IMR-90 (cell line): ENCODE data around the gene OVOL3. TPM values are rescaled to one million over a fixed set of nuclear protein-coding genes. Genes with fewer than 3 reads are reported as not detected.

ENCODE experiments used
- ATAC-seq: fragments of 200-7000 bp; cut with Tn5 transposase; 2 replicates; pipeline ENCODE4 v1.9.1; 2020; ENCODE audit warnings: low read depth, mild to moderate bottlenecking, moderate library complexity
- BruUV-seq: library from RNA; stranded (reverse); fragments of 400-500 nt; replicated peaks from 2 replicates; lab custom pipeline; 2021; lab: Mats Ljungman, UMichigan
- CTCF ChIA-PET: fragments of 300-600 bp; formaldehyde crosslinking; extraction: SDS; loops from one replicate; lab custom pipeline; 2021; ENCODE audit warnings: antibody characterized with exemption; lab: Yijun Ruan, JAX
- POLR2A ChIA-PET: fragments of 300-600 bp; sonication (Branson Sonifier 250); formaldehyde crosslinking; loops from one replicate; lab custom pipeline; 2022; ENCODE audit warnings: antibody characterized with exemption; ENCODE audit not compliant: unreplicated experiment; lab: Charles Lee
- DNase-seq: peaks from one replicate; pipeline ENCODE4 v3.0.0; 2013
- H2AFZ ChIP-seq: replicated peaks from 2 replicates; pipeline ENCODE3; 2013; ENCODE audit warnings: low read length, mild to moderate bottlenecking; ENCODE audit not compliant: poor library complexity
- H2AK5ac ChIP-seq: 2 replicates; pipeline ENCODE4 v1.6.1; 2013; ENCODE audit warnings: low read depth, low read length, inconsistent platforms
- H2AK9ac ChIP-seq: replicated peaks from 2 replicates; pipeline ENCODE3; 2013; ENCODE audit warnings: mild to moderate bottlenecking, low read depth, low read length, moderate library complexity; ENCODE audit not compliant: poor library complexity
- H2BK120ac ChIP-seq: 2 replicates; pipeline ENCODE4 v1.6.1; 2013; ENCODE audit warnings: low read depth, low read length, inconsistent platforms
- H2BK15ac ChIP-seq: 3 replicates; pipeline ENCODE4 v1.6.1; 2013; ENCODE audit warnings: low read depth, low read length, inconsistent platforms
- H2BK20ac ChIP-seq: 2 replicates; pipeline ENCODE4 v1.6.1; 2013; ENCODE audit warnings: low read depth, mild to moderate bottlenecking, inconsistent platforms, low read length, moderate library complexity
- H2BK5ac ChIP-seq: 2 replicates; pipeline ENCODE4 v1.6.1; 2013; ENCODE audit warnings: mild to moderate bottlenecking, low read depth, low read length, inconsistent platforms; ENCODE audit not compliant: poor library complexity, severe bottlenecking
- H3K14ac ChIP-seq: replicated peaks from 2 replicates; pipeline ENCODE4 v1.6.1; 2013; ENCODE audit warnings: low read depth, low read length, inconsistent platforms
- H3K18ac ChIP-seq: 2 replicates; pipeline ENCODE4 v1.6.1; 2013; ENCODE audit warnings: low read depth, low read length, control low read depth
- H3K23ac ChIP-seq: 2 replicates; pipeline ENCODE4 v1.6.1; 2013; ENCODE audit warnings: low read depth, low read length, inconsistent platforms
- H3K27ac ChIP-seq: 2 replicates; pipeline ENCODE4 v1.5.1; 2013; ENCODE audit warnings: mild to moderate bottlenecking, control low read depth, low read length; ENCODE audit not compliant: insufficient read depth
- H3K27me3 ChIP-seq: 2 replicates; pipeline ENCODE4 v1.6.1; 2013; ENCODE audit warnings: low read length; ENCODE audit not compliant: control insufficient read depth, insufficient read depth
- H3K36me3 ChIP-seq: 2 replicates; pipeline ENCODE4 v1.6.1; 2013; ENCODE audit warnings: low read length, mixed read lengths; ENCODE audit not compliant: control insufficient read depth, insufficient read depth
- H3K4ac ChIP-seq: 2 replicates; pipeline ENCODE4 v1.6.1; 2013; ENCODE audit warnings: low read depth, low read length, inconsistent platforms
- H3K4me1 ChIP-seq: 2 replicates; pipeline ENCODE4 v1.6.1; 2013; ENCODE audit warnings: low read length, mixed read lengths; ENCODE audit not compliant: control insufficient read depth, insufficient read depth
- H3K4me2 ChIP-seq: 2 replicates; pipeline ENCODE4 v1.6.1; 2013; ENCODE audit warnings: low read depth, mild to moderate bottlenecking, control low read depth, low read length, moderate library complexity
- H3K4me3 ChIP-seq: 2 replicates; pipeline ENCODE4 v1.5.1; 2013; ENCODE audit warnings: low read depth, mild to moderate bottlenecking, control low read depth, low read length, moderate library complexity; ENCODE audit not compliant: insufficient read depth
- H3K56ac ChIP-seq: 2 replicates; pipeline ENCODE4 v1.6.1; 2013; ENCODE audit warnings: low read length, inconsistent platforms; ENCODE audit not compliant: insufficient read depth; ENCODE audit errors: extremely low read depth
- H3K79me1 ChIP-seq, 2 experiments: 2 replicates each; pipeline ENCODE4 v1.6.1; 2013; ENCODE audit warnings: low read length in 2 of 2, inconsistent platforms in 1 of 2, low read depth in 1 of 2
- H3K9ac ChIP-seq: 2 replicates; pipeline ENCODE4 v1.6.1; 2013; ENCODE audit warnings: low read depth, low read length, control low read depth
- H3K9me1 ChIP-seq: 2 replicates; pipeline ENCODE4 v1.6.1; 2013; ENCODE audit warnings: low read length, inconsistent platforms; ENCODE audit not compliant: insufficient read depth
- H3K9me3 ChIP-seq: 2 replicates; pipeline ENCODE4 v1.6.1; 2013; ENCODE audit warnings: low read length; ENCODE audit not compliant: control insufficient read depth, insufficient read depth
- H4K20me1 ChIP-seq: 2 replicates; pipeline ENCODE4 v1.6.1; 2013; ENCODE audit warnings: low read length, inconsistent platforms; ENCODE audit not compliant: insufficient read depth
- H4K5ac ChIP-seq: 2 replicates; pipeline ENCODE4 v1.6.1; 2013; ENCODE audit warnings: mild to moderate bottlenecking, low read depth, low read length, control low read depth
- H4K8ac ChIP-seq, 2 experiments: 2 replicates each; pipeline ENCODE4 v1.6.1; 2013; ENCODE audit warnings: low read depth in 2 of 2, low read length in 2 of 2, control low read depth in 1 of 2, inconsistent platforms in 1 of 2
- H4K91ac ChIP-seq: 2 replicates; pipeline ENCODE4 v1.6.1; 2013; ENCODE audit warnings: low read depth, low read length, inconsistent platforms; ENCODE audit not compliant: insufficient read depth
- CTCF ChIP-seq: conservative IDR thresholded peaks from 2 replicates; pipeline ENCODE4 v1.5.1; 2012; ENCODE audit warnings: mild to moderate bottlenecking, low read depth, low read length, improper control_type of control experiment
- FOS ChIP-seq: fragments of 150-350 bp; IDR thresholded peaks from 2 replicates; pipeline ENCODE4 v1.6.1; 2016; ENCODE audit warnings: low read depth, low read length
- MAFK ChIP-seq: IDR thresholded peaks from 2 replicates; pipeline ENCODE4 v1.6.1; 2012; ENCODE audit warnings: low read depth, low read length, improper control_type of control experiment
- MAZ ChIP-seq: IDR thresholded peaks from 2 replicates; pipeline ENCODE4 v1.6.1; 2012; ENCODE audit warnings: low read depth, mild to moderate bottlenecking, low read length, improper control_type of control experiment, moderate library complexity, borderline replicate concordance
- MXI1 ChIP-seq: IDR thresholded peaks from 2 replicates; pipeline ENCODE4 v1.6.1; 2012; ENCODE audit warnings: low read depth, mild to moderate bottlenecking, low read length, moderate library complexity, borderline replicate concordance
- WGBS, 2 experiments: methylation state at CpG; one replicate each; pipeline versions ENCODE4 v1.1.5 to v1.1.7; 2013; ENCODE audit warnings: missing lambda C conversion rate in 2 of 2; ENCODE audit not compliant: insufficient read length in 1 of 2; ENCODE audit errors: extremely low coverage in 2 of 2; 5-methylcytosine and 5-hydroxymethylcytosine counted together
- dilution Hi-C: fragments of 300-500 bp; cut with HindIII; formaldehyde crosslinking; loops from one replicate; pipeline ENCODE4 v1.14.3; 2018; ENCODE audit warnings: low sequenced_read_pairs; ENCODE audit not compliant: unreplicated experiment
- in situ Hi-C: fragments of 300-500 bp; cut with MboI; formaldehyde crosslinking; loops from 3 replicates; pipeline ENCODE4 v1.14.3; 2019; ENCODE audit warnings: low sequenced_read_pairs, inconsistent platforms, mixed read lengths
- intact Hi-C: fragments of 100-400 bp; cut with micrococcal nuclease; formaldehyde crosslinking; loops from 2 replicates; pipeline ENCODE4 v1.10.0; 2022
- polyA plus RNA-seq, 3 experiments: library from polyadenylated mRNA; depleted of rRNA; stranded (reverse); fragments of >200 nt; gene quantifications; 2 replicates each; pipeline ENCODE4 v1.2.3, GENCODE V29; 2012; ENCODE audit warnings: low replicate concordance in 1 of 3
- total RNA-seq: library from RNA; depleted of rRNA; stranded (reverse); fragments of >200 nt; gene quantifications from 2 replicates; pipeline ENCODE4 v1.2.3, GENCODE V29; 2012

OVOL3 gene
- total and polyA plus RNA-seq, 2 of the 4 experiments (the other 2 are of a cell fraction) = not detected

GRCh38 chr19:36101550-36102327 lies 9.2 kb upstream of the OVOL3 start:
- POLR2A ChIA-PET = no interaction called here

More at GRCh38 chr19:36101550-36102327, 9.2 kb upstream of the OVOL3 start:
- no peak overlapping the region for H3K14ac ChIP-seq
- H4K5ac ChIP-seq = no peak overlapping the region
- H3K23ac ChIP-seq = no peak overlapping the region
- no peak overlapping the region for H3K27ac ChIP-seq
- H2BK120ac ChIP-seq = no peak overlapping the region
- H4K8ac ChIP-seq = no peak overlapping the region
- H3K56ac ChIP-seq = no peak overlapping the region
- TF ChIP-seq CTCF = no peak
- TF ChIP-seq MAFK = no peak
- TF ChIP-seq MXI1 = no peak
- no peak for TF ChIP-seq MAZ
- TF ChIP-seq FOS = no peak
- no peak overlapping the region for H3K9ac ChIP-seq
- H3K4me1 ChIP-seq = no peaks in the 10 kb centered on the region
- no peaks in the 10 kb centered on the region for H3K9me3 ChIP-seq
- no peaks in the 10 kb centered on the region for H4K20me1 ChIP-seq
- BruUV-seq = no TSS peak
- no peak overlapping the region for H2BK5ac ChIP-seq
- no peak overlapping the region for H4K91ac ChIP-seq
- DNase-seq (no peak), ATAC-seq (no peak)
- peak overlapping the region; percentile 72 for H2AK9ac ChIP-seq
- no peak overlapping the region for H3K18ac ChIP-seq
- peaks cover 0 to 3% of the 10 kb centered on the region in 2 experiments; a peak in 1 of 4 replicates for H3K79me1 ChIP-seq
- in situ Hi-C loops = no loop called here
- no peak overlapping the region for H2AK5ac ChIP-seq
- H3K27me3 ChIP-seq = no peaks in the 10 kb centered on the region
- peaks cover 8% of the 10 kb centered on the region for H3K36me3 ChIP-seq
- dilution Hi-C loops = no loop called here
- 95% methylated on average over 21 of the region's 27 CpGs; no CpG with 5 or more reads in 1 of the 2 experiments for WGBS, 2 experiments
- intact Hi-C loops = no loop called here
- H2AFZ ChIP-seq = no peak overlapping the region
- H2BK15ac ChIP-seq = no peak overlapping the region
- CTCF ChIA-PET = no interaction called here
- no peaks in the 10 kb centered on the region for H3K9me1 ChIP-seq
- H3K4ac ChIP-seq = no peak overlapping the region
- no peak overlapping the region for H3K4me3 ChIP-seq
- no peak overlapping the region for H3K4me2 ChIP-seq
- H2BK20ac ChIP-seq = no peak overlapping the region
